ENCODE data around the gene SHISA5. TPM values are rescaled to one million over a fixed set of nuclear protein-coding genes. Genes with fewer than 3 reads are reported as not detected.
A peak's percentile ranks its signal among the peaks of the same experiment; 100 is the strongest.

SHISA5 gene
- total RNA-seq, 1 experiment from 2014 or later: 104 TPM

- Histone ChIP-seq H3K9ac (ENCODE audit: low read length) (peak overlapping the region; percentile 97), H3K27me3 (ENCODE audit: insufficient read depth, low read length) (no peaks in the 10 kb centered on the region), H3K79me2 (ENCODE audit: insufficient read depth, low read length) (peaks cover 56% of the 10 kb centered on the region), H2AFZ (ENCODE audit: low read depth, low read length, poor library complexity, severe bottlenecking) (no peak overlapping the region), H3K9me3 (ENCODE audit: control insufficient read depth in 1 of 2, insufficient read depth in 1 of 2, low read depth in 1 of 2, low read length in 2 of 2) (no peaks in the 10 kb centered on the region), H3K4me2 (ENCODE audit: low read length) (peak overlapping the region; percentile 75), H3K9me2 (ENCODE audit: insufficient read depth) (no peaks in the 10 kb centered on the region), H4K20me1 (ENCODE audit: insufficient read depth) (no peaks in the 10 kb centered on the region), H3K36me3 (ENCODE audit: control insufficient read depth in 1 of 2, insufficient read depth in 2 of 2, low read length in 2 of 2) (peaks cover 16 to 21% of the 10 kb centered on the region in 2 experiments; a peak in 3 of 4 replicates), H3K4me1 (ENCODE audit: control insufficient read depth in 1 of 2, insufficient read depth in 2 of 2, low read length in 2 of 2) (peaks cover 15 to 31% of the 10 kb centered on the region in 2 experiments), H3K4me3 (replicated peaks in 1 of 2; ENCODE audit: low read depth in 1 of 2, low read length in 2 of 2) (peak overlapping the region; percentile 98 to 100), H3K27ac (ENCODE audit: low read depth, low read length) (peak overlapping the region; percentile 71; the same call in 1 of the 2 replicates)
- no peak for ATAC-seq
- DNase-seq (ENCODE audit: low read depth, low spot score): no peak
- POLR2A ChIA-PET: interaction anchor here (0.7 kb wide), 1 partner anchor 42 kb away, joined by 4 read pairs; no protein-coding TSS in a partner anchor
- TF ChIP-seq SIN3A (IDR thresholded peaks at IDR 0.05; ENCODE audit: low read depth) (no peak), SRF (IDR thresholded peaks at IDR 0.05; ENCODE audit: low read depth) (no peak)
- no TSS peak for BruUV-seq (replicated peaks)
- CTCF ChIA-PET: no interaction called here
- intact Hi-C loops (cut with micrococcal nuclease): no loop called here
- RAD21 ChIA-PET (ENCODE audit: low non-redundant PET in 1 of 2, low total read pairs in 2 of 2, uncharacterized antibody in 2 of 2, unreplicated experiment in 2 of 2): interaction anchor here in 1 of 2 experiments (0.7 kb wide), 1 partner anchor 8 kb away, joined by 3 read pairs; no protein-coding TSS in a partner anchor
Observed at GRCh38 chr3:48441940-48442339, 62.0 kb downstream of the SHISA5 start.

- POLR2A ChIA-PET: no interaction called here
- intact Hi-C loops (cut with micrococcal nuclease): no loop called here
- CTCF ChIA-PET: interaction anchor here (1.7 kb wide), 1 partner anchor 33 kb away, joined by 6 read pairs; no protein-coding TSS in a partner anchor
Observed at GRCh38 chr3:48440590-48440958, 63.4 kb downstream of the SHISA5 start.

More at GRCh38 chr3:48440590-48440958, 63.4 kb downstream of the SHISA5 start:
- H3K27ac ChIP-seq (ENCODE audit: low read depth, low read length): peak overlapping the region; percentile 71
- no peaks in the 10 kb centered on the region for H3K9me2 ChIP-seq (ENCODE audit: insufficient read depth)
- BruUV-seq (replicated peaks): TSS peak; percentile 76
- H3K9ac ChIP-seq (ENCODE audit: low read length): peak overlapping the region; percentile 97
- peaks cover 11 to 33% of the 10 kb centered on the region in 2 experiments for H3K4me1 ChIP-seq (ENCODE audit: control insufficient read depth in 1 of 2, insufficient read depth in 2 of 2, low read length in 2 of 2)
- ATAC-seq: peak; percentile 4
- H3K36me3 ChIP-seq (ENCODE audit: control insufficient read depth in 1 of 2, insufficient read depth in 2 of 2, low read length in 2 of 2): peaks cover 16 to 21% of the 10 kb centered on the region in 2 experiments; a peak in 3 of 4 replicates
- no peak for TF ChIP-seq CEBPB (IDR thresholded peaks at IDR 0.05; ENCODE audit: low read depth)
- no peak for TF ChIP-seq POLR2AphosphoS5 (IDR thresholded peaks at IDR 0.05; ENCODE audit: low read depth, low read length)
- TF ChIP-seq CBX3 (IDR thresholded peaks at IDR 0.05; ENCODE audit: low read depth): no peak
- TF ChIP-seq SIN3A (IDR thresholded peaks at IDR 0.05; ENCODE audit: low read depth): no peak
- TF ChIP-seq RAD21 (IDR thresholded peaks at IDR 0.05; ENCODE audit: low read depth): no peak
- no peak for TF ChIP-seq POLR2A (IDR thresholded peaks at IDR 0.05; ENCODE audit: borderline replicate concordance, extremely low read depth, insufficient read depth, insufficient read length)
- TF ChIP-seq EGR1 (IDR thresholded peaks at IDR 0.05; ENCODE audit: low read depth): no peak
- TF ChIP-seq MAX (IDR thresholded peaks at IDR 0.05): no peak
- TF ChIP-seq, protein P1, sequence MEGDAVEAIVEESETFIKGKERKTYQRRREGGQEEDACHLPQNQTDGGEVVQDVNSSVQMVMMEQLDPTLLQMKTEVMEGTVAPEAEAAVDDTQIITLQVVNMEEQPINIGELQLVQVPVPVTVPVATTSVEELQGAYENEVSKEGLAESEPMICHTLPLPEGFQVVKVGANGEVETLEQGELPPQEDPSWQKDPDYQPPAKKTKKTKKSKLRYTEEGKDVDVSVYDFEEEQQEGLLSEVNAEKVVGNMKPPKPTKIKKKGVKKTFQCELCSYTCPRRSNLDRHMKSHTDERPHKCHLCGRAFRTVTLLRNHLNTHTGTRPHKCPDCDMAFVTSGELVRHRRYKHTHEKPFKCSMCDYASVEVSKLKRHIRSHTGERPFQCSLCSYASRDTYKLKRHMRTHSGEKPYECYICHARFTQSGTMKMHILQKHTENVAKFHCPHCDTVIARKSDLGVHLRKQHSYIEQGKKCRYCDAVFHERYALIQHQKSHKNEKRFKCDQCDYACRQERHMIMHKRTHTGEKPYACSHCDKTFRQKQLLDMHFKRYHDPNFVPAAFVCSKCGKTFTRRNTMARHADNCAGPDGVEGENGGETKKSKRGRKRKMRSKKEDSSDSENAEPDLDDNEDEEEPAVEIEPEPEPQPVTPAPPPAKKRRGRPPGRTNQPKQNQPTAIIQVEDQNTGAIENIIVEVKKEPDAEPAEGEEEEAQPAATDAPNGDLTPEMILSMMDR (IDR thresholded peaks at IDR 0.05 in 2 of 3, conservative IDR thresholded peaks at IDR 0.05 in 1 of 3; ENCODE audit: borderline replicate concordance in 1 of 3, insufficient read depth in 1 of 3, low read depth in 2 of 3, low read length in 2 of 3): no peak
- TF ChIP-seq TCF7L2 (IDR thresholded peaks at IDR 0.05; ENCODE audit: borderline replicate concordance, extremely low read depth, insufficient read depth, insufficient read length): no peak
- TF ChIP-seq EZH2 (IDR thresholded peaks at IDR 0.05): no peak
- TF ChIP-seq ZNF274 (IDR thresholded peaks at IDR 0.05; ENCODE audit: low read depth, low read length): no peak
- no peak for TF ChIP-seq ZFX (IDR thresholded peaks at IDR 0.05)
- RAD21 ChIA-PET (ENCODE audit: low non-redundant PET in 1 of 2, low total read pairs in 2 of 2, uncharacterized antibody in 2 of 2, unreplicated experiment in 2 of 2): no interaction called here
- peak overlapping the region; percentile 98 to 100 for H3K4me3 ChIP-seq (replicated peaks in 1 of 2; ENCODE audit: low read depth in 1 of 2, low read length in 2 of 2)
- DNase-seq (ENCODE audit: low read depth, low spot score): no peak
- no peaks in the 10 kb centered on the region for H4K20me1 ChIP-seq (ENCODE audit: insufficient read depth)
- no peaks in the 10 kb centered on the region for H3K9me3 ChIP-seq (ENCODE audit: control insufficient read depth in 1 of 2, insufficient read depth in 1 of 2, low read depth in 1 of 2, low read length in 2 of 2)
- H3K27me3 ChIP-seq (ENCODE audit: insufficient read depth, low read length): no peaks in the 10 kb centered on the region
- H3K79me2 ChIP-seq (ENCODE audit: insufficient read depth, low read length): peaks cover 49% of the 10 kb centered on the region
- no peak overlapping the region for H2AFZ ChIP-seq (ENCODE audit: low read depth, low read length, poor library complexity, severe bottlenecking)
- H3K4me2 ChIP-seq (ENCODE audit: low read length): peak overlapping the region; percentile 75
